ENCODE results near the gene ZSCAN32. TPM values are rescaled to one million over a fixed set of nuclear protein-coding genes. Genes with fewer than 3 reads are reported as not detected.

The ZSCAN32 gene
- total and polyA plus RNA-seq, 4 donors: 9.7 to 18.2 (median 16.9) TPM

DNA sequence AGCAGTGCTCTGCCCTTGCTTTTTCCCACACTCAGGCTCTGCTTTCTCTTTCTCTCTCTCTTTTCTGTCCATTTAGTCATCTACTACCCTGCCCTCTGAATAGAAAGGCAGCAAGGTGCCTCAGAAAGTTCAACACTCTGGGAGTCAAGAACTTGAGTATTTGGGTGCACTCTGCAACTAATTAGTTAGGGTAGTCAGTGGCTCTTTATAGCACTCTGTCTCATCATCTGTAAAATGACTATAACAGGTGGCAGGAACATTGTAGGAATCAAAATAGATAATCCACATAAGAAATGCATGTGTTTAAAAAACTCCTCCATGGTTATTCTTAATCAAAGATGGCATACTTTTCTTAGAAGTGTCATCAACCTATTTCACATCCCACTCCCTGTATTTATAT, 37.9 kb downstream of the ZSCAN32 start:
- Histone ChIP-seq H3K4me3 (ENCODE audit: low read depth, low read length) (no peak overlapping the region), H3K27ac (ENCODE audit: low read depth, low read length) (no peak overlapping the region), H3K36me3 (ENCODE audit: control insufficient read depth, insufficient read depth, low read length) (no peaks in the 10 kb centered on the region), H3K27me3 (ENCODE audit: control insufficient read depth, insufficient read depth, low read length) (no peaks in the 10 kb centered on the region), H3K4me1 (ENCODE audit: control insufficient read depth, insufficient read depth, low read length) (peaks cover 7% of the 10 kb centered on the region), H3K9me3 (ENCODE audit: control insufficient read depth, insufficient read depth, low read length) (peaks cover 5% of the 10 kb centered on the region)
- DNase-seq (ENCODE audit: low read depth in 4 of 6, low spot score in 6 of 6): no peak

DNA sequence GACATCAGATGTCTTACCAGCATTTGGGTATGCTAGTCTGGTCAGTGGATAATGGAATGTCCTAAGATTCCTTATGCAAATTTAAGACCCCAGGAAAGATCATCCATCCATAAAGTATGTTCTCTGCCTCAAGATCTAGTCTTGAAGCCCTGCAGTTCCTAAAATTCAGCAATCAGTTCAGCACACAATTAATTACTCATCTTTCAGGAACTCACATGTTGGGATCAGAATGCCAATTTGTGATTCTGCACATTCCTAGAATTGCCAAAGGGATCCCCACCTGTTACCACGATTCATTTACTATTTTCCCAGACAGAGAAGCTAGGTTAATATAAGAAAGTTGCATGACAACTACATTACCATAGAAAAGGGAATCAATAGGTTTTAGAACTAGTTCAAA, 41.9 kb downstream of the ZSCAN32 start:
- H3K27me3 ChIP-seq (ENCODE audit: control insufficient read depth, insufficient read depth, low read length): no peaks in the 10 kb centered on the region
- no peaks in the 10 kb centered on the region for H3K9me3 ChIP-seq (ENCODE audit: control insufficient read depth, insufficient read depth, low read length)
- peaks cover 2% of the 10 kb centered on the region for H3K36me3 ChIP-seq (ENCODE audit: control insufficient read depth, insufficient read depth, low read length)
- WGBS (ENCODE audit: insufficient coverage): no CpG with 5 or more reads among the region's 1 CpG
- H3K4me1 ChIP-seq (ENCODE audit: control insufficient read depth, insufficient read depth, low read length): no peaks in the 10 kb centered on the region
- H3K27ac ChIP-seq (ENCODE audit: low read depth, low read length): no peak overlapping the region
- DNase-seq (ENCODE audit: low read depth in 4 of 6, low spot score in 6 of 6): no peak
- H3K4me3 ChIP-seq (ENCODE audit: low read depth, low read length): no peak overlapping the region

DNA sequence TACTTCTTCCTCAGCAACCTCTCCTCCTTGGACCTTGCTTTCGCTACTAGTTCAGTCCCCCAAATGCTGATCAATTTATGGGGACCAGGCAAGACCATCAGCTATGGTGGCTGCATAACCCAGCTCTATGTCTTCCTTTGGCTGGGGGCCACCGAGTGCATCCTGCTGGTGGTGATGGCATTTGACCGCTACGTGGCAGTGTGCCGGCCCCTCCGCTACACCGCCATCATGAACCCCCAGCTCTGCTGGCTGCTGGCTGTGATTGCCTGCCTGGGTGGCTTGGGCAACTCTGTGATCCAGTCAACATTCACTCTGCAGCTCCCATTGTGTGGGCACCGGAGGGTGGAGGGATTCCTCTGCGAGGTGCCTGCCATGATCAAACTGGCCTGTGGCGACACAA, 44.7 kb downstream of the ZSCAN32 start:
- H3K27ac ChIP-seq (ENCODE audit: low read depth, low read length): no peak overlapping the region
- 79% methylated on average over 9 of the region's 10 CpGs for WGBS (ENCODE audit: insufficient coverage)

DNA sequence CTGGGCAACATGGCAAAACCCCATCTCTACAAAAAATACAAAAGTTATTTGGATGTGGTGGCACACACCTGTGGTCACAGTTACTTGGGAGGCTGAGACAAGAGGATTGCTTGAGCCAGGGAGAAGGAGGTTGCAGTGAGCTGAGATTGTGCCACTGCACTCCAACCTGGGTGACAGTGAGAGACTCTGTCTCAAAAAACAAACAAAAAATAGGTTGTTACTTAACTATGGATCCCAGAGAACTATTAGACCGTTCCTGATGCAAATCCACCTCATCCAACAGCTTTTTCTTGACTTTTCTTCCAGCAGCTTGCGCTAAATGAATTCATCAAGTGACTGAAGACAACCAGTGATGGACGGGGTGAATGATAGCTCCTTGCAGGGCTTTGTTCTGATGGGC, 45.2 kb downstream of the ZSCAN32 start, which contains the start of gene OR2C1:
Gene OR2C1 (plus strand): TSS at position 301 of the 400 bp plus-strand sequence. CDS start 52 bp downstream, at position 353.
- Histone ChIP-seq H3K36me3 (ENCODE audit: control insufficient read depth, insufficient read depth, low read length) (peaks cover 2% of the 10 kb centered on the region), H3K27ac (ENCODE audit: low read depth, low read length) (no peak within 1 kb of the TSS), H3K4me3 (ENCODE audit: low read depth, low read length) (no peak within 1 kb of the TSS), H3K9me3 (ENCODE audit: control insufficient read depth, insufficient read depth, low read length) (no peaks in the 10 kb centered on the region), H3K27me3 (ENCODE audit: control insufficient read depth, insufficient read depth, low read length) (no peaks in the 10 kb centered on the region), H3K4me1 (ENCODE audit: control insufficient read depth, insufficient read depth, low read length) (no peaks in the 10 kb centered on the region)
- WGBS (ENCODE audit: insufficient coverage): 67% methylated on average over 3 of the region's 3 CpGs
- no peak for DNase-seq (ENCODE audit: low read depth in 4 of 6, low spot score in 6 of 6)

More for the DNA sequence above, 44.7 kb downstream of the ZSCAN32 start:
- DNase-seq (ENCODE audit: low read depth in 4 of 6, low spot score in 6 of 6): no peak
- Histone ChIP-seq H3K9me3 (ENCODE audit: control insufficient read depth, insufficient read depth, low read length) (no peaks in the 10 kb centered on the region), H3K27me3 (ENCODE audit: control insufficient read depth, insufficient read depth, low read length) (no peaks in the 10 kb centered on the region), H3K4me3 (ENCODE audit: low read depth, low read length) (no peak overlapping the region), H3K36me3 (ENCODE audit: control insufficient read depth, insufficient read depth, low read length) (peaks cover 2% of the 10 kb centered on the region), H3K4me1 (ENCODE audit: control insufficient read depth, insufficient read depth, low read length) (no peaks in the 10 kb centered on the region)

DNA sequence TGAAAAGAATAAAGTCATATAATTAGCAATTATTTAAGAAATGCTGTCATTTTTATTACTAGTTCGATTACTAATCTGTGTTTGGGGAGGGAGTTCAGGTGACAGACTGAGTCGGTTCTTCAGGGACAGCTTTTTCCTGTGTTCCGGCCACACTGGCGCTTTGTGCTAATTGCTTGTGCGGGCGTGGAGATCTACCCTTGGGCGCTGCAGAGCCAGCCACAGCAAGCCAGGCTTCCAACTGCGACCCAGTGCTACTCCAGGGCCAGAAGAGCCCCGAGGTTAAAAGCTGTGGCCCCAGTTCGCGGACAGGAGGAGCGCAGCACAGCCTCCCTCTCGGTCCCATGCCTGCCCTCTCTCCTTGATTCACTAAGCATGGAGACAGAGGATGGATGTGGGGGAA, 51.6 kb downstream of the ZSCAN32 start:
- Histone ChIP-seq H3K36me3 (ENCODE audit: control insufficient read depth, insufficient read depth, low read length) (no peaks in the 10 kb centered on the region), H3K27ac (ENCODE audit: low read depth, low read length) (no peak overlapping the region), H3K4me3 (ENCODE audit: low read depth, low read length) (no peak overlapping the region), H3K27me3 (ENCODE audit: control insufficient read depth, insufficient read depth, low read length) (no peaks in the 10 kb centered on the region), H3K4me1 (ENCODE audit: control insufficient read depth, insufficient read depth, low read length) (no peaks in the 10 kb centered on the region), H3K9me3 (ENCODE audit: control insufficient read depth, insufficient read depth, low read length) (no peaks in the 10 kb centered on the region)
- DNase-seq (ENCODE audit: low read depth in 4 of 6, low spot score in 6 of 6): no peak
- WGBS (ENCODE audit: insufficient coverage): 73% methylated on average over 6 of the region's 13 CpGs

DNA sequence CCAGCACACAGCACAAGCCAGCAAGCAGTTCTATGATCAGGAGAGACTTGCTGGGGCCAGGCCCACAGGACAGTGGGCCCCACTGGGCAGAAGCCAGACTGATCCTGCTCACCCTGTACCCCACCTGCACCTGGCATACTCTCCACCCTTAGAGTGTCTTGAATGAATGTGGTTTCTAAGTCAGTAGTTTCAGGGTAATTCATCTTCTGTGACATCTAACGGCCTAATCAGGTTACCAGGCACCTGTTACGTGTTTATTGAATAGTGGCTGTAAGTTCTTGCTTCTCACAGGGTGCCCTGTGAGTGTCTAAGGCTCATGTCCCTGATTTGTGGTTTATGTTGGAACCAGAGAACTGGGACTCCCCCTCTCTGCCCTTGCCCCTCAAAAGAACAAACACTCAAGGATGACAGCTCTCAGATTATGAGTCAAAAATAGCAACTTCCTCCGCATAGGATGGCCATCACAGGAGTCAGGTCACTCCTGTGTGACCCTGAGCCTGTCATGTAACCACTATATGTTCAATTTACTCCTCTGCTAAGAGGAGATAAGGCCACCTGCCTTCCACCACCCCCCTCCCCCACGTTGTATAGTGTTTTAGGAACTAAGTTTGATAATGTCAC, 52.1 kb downstream of the ZSCAN32 start:
- 64% methylated on average over 3 of the region's 4 CpGs for WGBS (ENCODE audit: insufficient coverage)
- DNase-seq (ENCODE audit: low read depth in 4 of 6, low spot score in 6 of 6): no peak
- no peak overlapping the region for H3K27ac ChIP-seq (ENCODE audit: low read depth, low read length)
- H3K36me3 ChIP-seq (ENCODE audit: control insufficient read depth, insufficient read depth, low read length): no peaks in the 10 kb centered on the region
- H3K4me1 ChIP-seq (ENCODE audit: control insufficient read depth, insufficient read depth, low read length): no peaks in the 10 kb centered on the region
- H3K27me3 ChIP-seq (ENCODE audit: control insufficient read depth, insufficient read depth, low read length): no peaks in the 10 kb centered on the region
- no peaks in the 10 kb centered on the region for H3K9me3 ChIP-seq (ENCODE audit: control insufficient read depth, insufficient read depth, low read length)
- no peak overlapping the region for H3K4me3 ChIP-seq (ENCODE audit: low read depth, low read length)

DNA sequence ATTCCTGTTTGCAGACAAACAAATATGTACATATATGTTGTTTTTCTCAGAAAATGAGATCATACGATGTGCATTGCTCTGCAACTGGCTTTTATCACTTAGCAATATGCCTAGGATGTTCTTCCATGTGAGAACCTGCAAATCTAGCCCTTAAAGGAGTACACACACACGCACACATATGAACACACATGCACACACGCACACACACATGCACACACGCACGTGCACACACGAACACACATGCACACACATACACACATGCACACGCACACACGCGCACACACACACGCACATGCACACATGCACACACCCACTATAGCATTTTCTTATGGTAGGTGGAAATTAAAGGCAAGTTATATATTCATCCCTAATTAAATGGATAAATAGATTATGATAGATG, 53.2 kb downstream of the ZSCAN32 start:
- Histone ChIP-seq H3K9me3 (ENCODE audit: control insufficient read depth, insufficient read depth, low read length) (no peaks in the 10 kb centered on the region), H3K27me3 (ENCODE audit: control insufficient read depth, insufficient read depth, low read length) (no peaks in the 10 kb centered on the region), H3K4me3 (ENCODE audit: low read depth, low read length) (no peak overlapping the region), H3K36me3 (ENCODE audit: control insufficient read depth, insufficient read depth, low read length) (no peaks in the 10 kb centered on the region), H3K27ac (ENCODE audit: low read depth, low read length) (no peak overlapping the region), H3K4me1 (ENCODE audit: control insufficient read depth, insufficient read depth, low read length) (no peaks in the 10 kb centered on the region)
- DNase-seq (ENCODE audit: low read depth in 4 of 6, low spot score in 6 of 6): no peak
- WGBS (ENCODE audit: insufficient coverage): 80% methylated on average over 1 of the region's 10 CpGs

DNA sequence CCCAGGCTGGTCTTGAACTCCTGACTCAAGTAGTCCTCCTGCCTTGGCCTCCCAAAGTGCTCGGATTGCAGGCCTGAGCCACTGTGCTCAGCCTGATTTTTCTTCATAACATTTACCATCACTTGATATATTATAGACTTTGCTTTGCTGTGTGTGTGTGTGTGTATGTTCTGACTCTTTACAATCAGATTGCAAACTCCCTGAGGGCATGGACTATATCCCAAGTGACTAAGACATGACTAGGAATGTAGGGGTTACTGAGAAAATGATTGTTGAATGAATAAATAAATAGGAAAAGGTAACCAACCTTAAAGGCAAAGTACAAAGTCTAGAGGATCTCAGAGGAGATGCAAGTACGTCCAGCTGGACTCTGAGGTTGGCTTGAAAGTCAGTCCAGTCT, 54.8 kb downstream of the ZSCAN32 start:
- Histone ChIP-seq H3K27ac (ENCODE audit: low read depth, low read length) (no peak overlapping the region), H3K27me3 (ENCODE audit: control insufficient read depth, insufficient read depth, low read length) (no peaks in the 10 kb centered on the region), H3K36me3 (ENCODE audit: control insufficient read depth, insufficient read depth, low read length) (no peaks in the 10 kb centered on the region), H3K4me3 (ENCODE audit: low read depth, low read length) (no peak overlapping the region), H3K4me1 (ENCODE audit: control insufficient read depth, insufficient read depth, low read length) (no peaks in the 10 kb centered on the region), H3K9me3 (ENCODE audit: control insufficient read depth, insufficient read depth, low read length) (no peaks in the 10 kb centered on the region)
- WGBS (ENCODE audit: insufficient coverage): no CpG with 5 or more reads among the region's 2 CpGs
- DNase-seq (ENCODE audit: low read depth in 4 of 6, low spot score in 6 of 6): no peak

Other genes with a start within 250 kb of the ZSCAN32 start
- gene OR1F1, start 212.8 kb downstream of the ZSCAN32 start, total RNA-seq: under 1 TPM in 1 of 2 donors, not detected in 1; 0.20 TPM
- 1 to 10 TPM; 1.8 to 2.4 TPM for gene OR1F1, start 212.8 kb downstream of the ZSCAN32 start, polyA plus RNA-seq (ENCODE audit: insufficient read length in 2 of 2)
- gene ZNF200, start 165.8 kb downstream of the ZSCAN32 start, total RNA-seq: 10 to 100 TPM in 1 of 2 donors, 1 to 10 TPM in 1; 9.8 to 14.9 TPM
- 10 to 100 TPM in 1 of 2 donors, 1 to 10 TPM in 1; 9.8 to 11.1 TPM for gene ZNF200, start 165.8 kb downstream of the ZSCAN32 start, polyA plus RNA-seq (ENCODE audit: insufficient read length in 2 of 2)
- gene MEFV, start 144.4 kb downstream of the ZSCAN32 start, total RNA-seq: 1 to 10 TPM in 1 of 2 donors, under 1 TPM in 1; 0.33 to 1.8 TPM
- gene MEFV, start 144.4 kb downstream of the ZSCAN32 start, polyA plus RNA-seq (ENCODE audit: insufficient read length in 2 of 2): under 1 TPM; 0.29 to 0.36 TPM
- 10 to 100 TPM; 34.5 to 44.8 TPM for gene ZNF263, start 117.5 kb downstream of the ZSCAN32 start, total RNA-seq
- gene ZNF263, start 117.5 kb downstream of the ZSCAN32 start, polyA plus RNA-seq (ENCODE audit: insufficient read length in 2 of 2): 10 to 100 TPM; 30.0 to 30.2 TPM
- gene TIGD7, start 95.6 kb downstream of the ZSCAN32 start, total RNA-seq: 10 to 100 TPM; 20.3 to 23.8 TPM
- gene TIGD7, start 95.6 kb downstream of the ZSCAN32 start, polyA plus RNA-seq (ENCODE audit: insufficient read length in 2 of 2): 10 to 100 TPM; 12.0 to 14.0 TPM
- 10 to 100 TPM; 39.8 to 54.8 TPM for gene ZNF75A, start 95.5 kb downstream of the ZSCAN32 start, total RNA-seq
- gene ZNF75A, start 95.5 kb downstream of the ZSCAN32 start, polyA plus RNA-seq (ENCODE audit: insufficient read length in 2 of 2): 10 to 100 TPM; 40.5 to 53.6 TPM
- 1 to 10 TPM in 1 of 2 donors, under 1 TPM in 1; 0.55 to 1.3 TPM for gene OR2C1, start 45.1 kb downstream of the ZSCAN32 start, total RNA-seq
- gene OR2C1, start 45.1 kb downstream of the ZSCAN32 start, polyA plus RNA-seq (ENCODE audit: insufficient read length in 2 of 2): under 1 TPM; 0.48 to 0.86 TPM
- gene ZNF174, start 211 bp upstream of the ZSCAN32 start, total RNA-seq: 10 to 100 TPM in 1 of 2 donors, 1 to 10 TPM in 1; 8.6 to 15.8 TPM
- gene ZNF174, start 211 bp upstream of the ZSCAN32 start, polyA plus RNA-seq (ENCODE audit: insufficient read length in 2 of 2): 10 to 100 TPM; 13.3 to 15.2 TPM
- 1 to 10 TPM; 4.2 to 5.0 TPM for gene ZNF597, start 42.5 kb upstream of the ZSCAN32 start, total RNA-seq
- 1 to 10 TPM; 3.3 TPM for gene ZNF597, start 42.5 kb upstream of the ZSCAN32 start, polyA plus RNA-seq (ENCODE audit: insufficient read length in 2 of 2)
- 10 to 100 TPM; 14.8 to 18.5 TPM for gene NAA60, start 42.7 kb upstream of the ZSCAN32 start, total RNA-seq
- gene NAA60, start 42.7 kb upstream of the ZSCAN32 start, polyA plus RNA-seq (ENCODE audit: insufficient read length in 2 of 2): 10 to 100 TPM; 65.3 to 71.3 TPM
- not detected for gene C16orf90, start 94.5 kb upstream of the ZSCAN32 start, total RNA-seq
- gene C16orf90, start 94.5 kb upstream of the ZSCAN32 start, polyA plus RNA-seq (ENCODE audit: insufficient read length in 2 of 2): not detected
- gene CLUAP1, start 100.0 kb upstream of the ZSCAN32 start, total RNA-seq: 10 to 100 TPM; 29.0 to 50.7 TPM
- 10 to 100 TPM; 42.1 to 50.4 TPM for gene CLUAP1, start 100.0 kb upstream of the ZSCAN32 start, polyA plus RNA-seq (ENCODE audit: insufficient read length in 2 of 2)
- gene NLRC3, start 176.4 kb upstream of the ZSCAN32 start, total RNA-seq: under 1 TPM; 0.59 to 0.88 TPM
- 1 to 10 TPM; 2.3 to 3.3 TPM for gene NLRC3, start 176.4 kb upstream of the ZSCAN32 start, polyA plus RNA-seq (ENCODE audit: insufficient read length in 2 of 2)
- gene SLX4, start 210.6 kb upstream of the ZSCAN32 start, total RNA-seq: 1 to 10 TPM; 6.2 to 6.9 TPM
- gene SLX4, start 210.6 kb upstream of the ZSCAN32 start, polyA plus RNA-seq (ENCODE audit: insufficient read length in 2 of 2): 10 to 100 TPM; 10.5 to 15.7 TPM

Measured in spinal cord (tissue), 10 donors.